Measurements from ENCODE around the gene IL17RD.

IL17RD gene

GRCh38 chr3:57064001-57064400 is 101.2 kb downstream of the IL17RD start:
- DNase-seq: no peak

GRCh38 chr3:57063032-57063431 is 102.1 kb downstream of the IL17RD start:
- no peak for DNase-seq

GRCh38 chr3:57062101-57062631 is 103.0 kb downstream of the IL17RD start:
- DNase-seq: no peak

- DNase-seq: no peak
Observed at GRCh38 chr3:57061556-57061955, 103.6 kb downstream of the IL17RD start.

GRCh38 chr3:57060089-57060821 is 104.9 kb downstream of the IL17RD start, which contains the start of gene SPATA12:
Gene SPATA12 (plus strand): TSS chr3:57060664. CDS start chr3:57073695, 13,031 bp downstream.
- no peak for DNase-seq

- DNase-seq: no peak
Observed at GRCh38 chr3:57059411-57059810, 105.7 kb downstream of the IL17RD start.

- DNase-seq: no peak
Observed at GRCh38 chr3:57057351-57057750, 107.8 kb downstream of the IL17RD start.

GRCh38 chr3:57053122-57053521 is 112.0 kb downstream of the IL17RD start:
- DNase-seq: no peak

- DNase-seq: no peak
Observed at GRCh38 chr3:57052662-57053061, 112.5 kb downstream of the IL17RD start.

- DNase-seq: no peak
Observed at GRCh38 chr3:57048728-57049127, 116.4 kb downstream of the IL17RD start.

- no peak for DNase-seq
Observed at GRCh38 chr3:57048052-57048671, 117.0 kb downstream of the IL17RD start.

- DNase-seq: no peak
Observed at GRCh38 chr3:57046101-57046765, 118.9 kb downstream of the IL17RD start.

GRCh38 chr3:57043518-57043917 is 121.6 kb downstream of the IL17RD start:
- no peak for DNase-seq

GRCh38 chr3:57041674-57042073 is 123.5 kb downstream of the IL17RD start:
- DNase-seq: no peak

Measured in cortex of kidney (tissue), 1 donor.